ENCODE measurements around the gene FHL3.

The FHL3 gene

DNA sequence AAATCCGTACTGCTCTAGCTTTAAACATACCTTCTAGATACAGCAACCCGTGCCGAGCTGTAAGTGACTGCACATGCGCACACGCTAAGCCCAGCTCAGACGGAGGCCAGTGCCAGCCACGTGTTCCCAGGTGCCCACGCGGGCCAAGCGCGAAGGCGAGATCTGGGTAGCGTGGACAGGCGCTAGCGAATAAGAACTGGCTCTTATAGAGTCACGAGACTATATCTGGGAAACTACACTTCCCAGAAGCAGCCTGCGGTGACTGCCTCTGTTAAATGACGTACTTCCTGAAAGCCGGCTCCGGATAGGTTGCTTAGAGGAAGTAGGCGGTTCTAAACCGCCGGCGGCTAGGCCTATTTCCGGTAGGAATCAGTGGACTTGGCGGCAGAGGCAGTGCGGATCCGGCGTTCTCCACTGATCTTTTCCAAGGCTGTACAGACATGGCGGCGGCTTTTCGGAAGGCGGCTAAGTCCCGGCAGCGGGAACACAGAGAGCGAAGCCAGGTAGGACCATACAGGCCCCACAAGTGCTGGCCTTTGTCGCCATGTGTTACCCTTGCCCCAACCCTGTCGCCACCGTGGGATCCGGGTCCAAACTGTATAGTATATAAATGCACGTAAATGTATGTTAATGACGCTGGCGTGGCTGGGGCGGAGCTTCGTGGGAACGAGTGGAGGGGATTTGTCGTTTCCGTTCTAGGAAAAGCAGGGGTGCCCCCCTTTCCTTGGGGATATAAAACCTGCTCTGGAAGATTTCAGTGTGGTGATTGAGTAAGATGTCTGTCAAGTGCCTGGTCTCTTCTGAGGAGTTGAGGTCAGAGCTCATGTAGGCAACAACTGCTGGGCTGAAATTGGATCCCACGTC is 7.3 kb upstream of the FHL3 start, which contains the start of gene UTP11:
Gene UTP11 (plus strand): TSS at position 372 of the 864 bp plus-strand sequence. CDS start 69 bp downstream, at position 441.
- peak; percentile 97 for DNase-seq

DNA sequence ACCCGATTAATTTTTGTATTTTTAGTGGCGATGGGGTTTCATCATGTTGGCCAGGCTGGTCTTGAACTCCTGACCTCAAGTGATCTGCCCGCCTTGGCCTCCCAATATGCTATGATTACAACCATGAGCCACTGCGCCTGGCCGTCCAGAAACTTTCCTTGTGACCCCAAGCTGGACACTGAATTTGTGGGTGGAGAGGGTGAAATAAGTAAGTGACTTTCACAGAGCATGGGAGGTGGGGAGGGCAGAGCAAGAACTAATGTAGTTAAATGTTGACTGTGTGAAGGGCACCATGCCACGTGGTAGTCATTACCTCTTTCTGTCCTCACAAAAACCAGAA is 4.5 kb upstream of the FHL3 start:
- no peak for DNase-seq

DNA sequence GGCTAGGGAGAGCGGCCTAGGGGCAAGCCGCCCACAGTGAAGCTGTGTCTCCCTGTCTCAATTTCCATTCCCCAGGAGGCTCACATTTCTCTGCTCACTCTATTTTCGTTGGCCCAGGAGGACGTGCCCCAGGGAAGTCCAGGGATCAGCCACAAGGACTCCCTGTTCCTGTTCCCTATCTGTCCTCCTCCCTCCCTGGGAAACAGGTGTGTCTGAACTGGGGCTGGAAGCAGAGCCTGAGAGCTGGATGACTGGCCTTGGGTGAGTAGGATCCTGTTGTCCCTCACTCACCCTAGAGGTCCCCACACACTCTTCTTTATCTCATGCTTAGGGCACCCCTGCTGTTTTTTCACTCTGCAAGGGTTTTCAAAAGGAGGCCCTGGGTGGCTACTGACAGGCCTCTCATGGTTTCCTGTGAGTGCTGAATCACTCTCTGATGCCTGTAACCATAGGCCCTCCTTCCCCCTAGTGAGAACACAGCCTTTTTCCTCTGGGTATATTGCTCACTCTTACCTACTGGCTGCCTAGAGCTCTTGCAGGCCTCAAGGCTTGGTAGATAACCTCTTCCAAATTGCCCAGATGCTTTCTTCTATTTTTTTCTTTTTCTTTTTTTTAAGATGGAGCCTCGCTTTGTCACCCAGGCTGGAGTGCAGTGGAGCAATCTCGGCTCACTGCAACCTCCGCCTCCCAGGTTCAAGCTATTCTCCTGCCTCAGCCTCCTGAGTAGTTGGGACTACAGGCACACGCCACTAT is 4.0 kb upstream of the FHL3 start:
- DNase-seq: no peak

DNA sequence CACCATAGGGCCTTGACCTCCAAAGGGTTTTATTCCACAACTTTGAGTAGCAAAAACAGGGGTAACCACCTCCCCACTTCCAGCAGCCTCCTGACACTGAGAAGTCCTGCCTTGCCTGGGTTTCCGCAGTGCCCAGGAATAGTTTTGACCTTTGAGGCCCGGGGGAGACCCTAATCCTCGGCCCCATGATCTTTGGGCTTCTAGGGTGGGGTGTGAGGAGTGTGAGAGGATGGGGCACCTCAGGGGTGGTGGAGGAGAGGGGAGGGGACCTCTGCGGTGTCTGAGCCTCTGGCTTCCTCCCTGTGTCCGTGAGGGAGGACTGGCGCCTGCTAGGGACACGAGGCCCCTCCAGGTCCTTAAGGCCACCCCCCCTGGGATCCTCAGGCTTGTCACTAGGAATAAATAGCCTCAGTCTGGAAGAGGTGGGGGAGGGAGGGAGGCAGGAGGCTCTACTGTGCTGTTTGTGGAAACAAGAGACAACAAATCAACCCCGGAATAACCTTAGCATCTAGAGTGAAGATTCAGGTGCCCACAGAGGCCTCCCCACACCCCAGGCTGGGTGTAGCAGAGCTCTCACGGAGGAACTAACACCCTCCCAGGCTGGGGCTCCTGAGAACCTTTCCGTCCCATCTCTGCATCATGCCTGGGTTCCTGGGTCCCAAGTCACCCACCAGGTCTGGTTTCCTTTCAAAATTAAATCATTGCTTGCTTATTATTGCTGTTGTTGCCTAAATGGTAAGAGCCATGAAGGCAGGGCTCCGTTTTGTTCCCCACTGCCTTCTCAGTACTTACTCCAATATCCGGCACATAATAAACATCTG is 904 bp upstream of the FHL3 start:
- no peak for DNase-seq

DNA sequence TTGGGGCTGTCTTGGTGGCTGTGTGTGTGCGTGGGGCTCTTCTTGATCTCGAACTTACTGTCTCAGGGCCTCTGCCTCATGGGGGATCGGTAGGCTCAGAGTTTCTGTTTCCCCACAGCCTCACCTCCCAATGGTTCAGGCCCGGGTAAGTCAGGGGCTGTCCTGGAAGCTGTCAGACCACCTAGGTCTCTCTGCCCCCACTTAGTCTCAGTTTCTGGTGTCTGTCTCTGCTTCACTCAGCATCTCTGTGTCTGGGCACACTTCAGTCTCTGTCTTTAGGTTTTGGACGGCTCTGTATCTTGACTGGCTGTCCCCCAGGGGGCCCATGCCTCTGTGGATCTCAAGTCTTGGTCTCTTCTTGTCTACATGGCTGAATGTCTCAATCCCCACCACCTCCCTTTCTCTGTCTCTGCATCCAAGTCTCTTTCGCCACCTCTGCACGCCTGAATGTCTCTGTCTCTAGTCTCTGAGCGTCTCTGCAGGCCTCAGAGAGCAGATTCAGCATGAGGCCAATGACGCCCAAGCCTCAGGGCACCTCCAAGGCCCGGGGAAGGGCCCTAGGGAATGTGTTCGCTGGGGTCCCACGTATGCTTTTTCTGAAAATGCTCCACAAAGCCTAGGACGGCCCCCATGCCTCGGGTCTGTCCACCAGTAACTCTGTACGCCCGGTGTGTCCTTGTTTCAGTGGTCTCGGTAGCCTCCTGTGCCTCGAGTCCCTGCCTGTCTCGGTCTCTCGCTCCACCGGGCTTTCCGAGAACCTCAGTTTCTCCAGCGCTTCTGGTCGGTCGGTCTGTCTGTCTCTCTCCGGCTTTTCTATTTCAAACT is 818 bp downstream of the FHL3 start:
- DNase-seq: no peak

DNA sequence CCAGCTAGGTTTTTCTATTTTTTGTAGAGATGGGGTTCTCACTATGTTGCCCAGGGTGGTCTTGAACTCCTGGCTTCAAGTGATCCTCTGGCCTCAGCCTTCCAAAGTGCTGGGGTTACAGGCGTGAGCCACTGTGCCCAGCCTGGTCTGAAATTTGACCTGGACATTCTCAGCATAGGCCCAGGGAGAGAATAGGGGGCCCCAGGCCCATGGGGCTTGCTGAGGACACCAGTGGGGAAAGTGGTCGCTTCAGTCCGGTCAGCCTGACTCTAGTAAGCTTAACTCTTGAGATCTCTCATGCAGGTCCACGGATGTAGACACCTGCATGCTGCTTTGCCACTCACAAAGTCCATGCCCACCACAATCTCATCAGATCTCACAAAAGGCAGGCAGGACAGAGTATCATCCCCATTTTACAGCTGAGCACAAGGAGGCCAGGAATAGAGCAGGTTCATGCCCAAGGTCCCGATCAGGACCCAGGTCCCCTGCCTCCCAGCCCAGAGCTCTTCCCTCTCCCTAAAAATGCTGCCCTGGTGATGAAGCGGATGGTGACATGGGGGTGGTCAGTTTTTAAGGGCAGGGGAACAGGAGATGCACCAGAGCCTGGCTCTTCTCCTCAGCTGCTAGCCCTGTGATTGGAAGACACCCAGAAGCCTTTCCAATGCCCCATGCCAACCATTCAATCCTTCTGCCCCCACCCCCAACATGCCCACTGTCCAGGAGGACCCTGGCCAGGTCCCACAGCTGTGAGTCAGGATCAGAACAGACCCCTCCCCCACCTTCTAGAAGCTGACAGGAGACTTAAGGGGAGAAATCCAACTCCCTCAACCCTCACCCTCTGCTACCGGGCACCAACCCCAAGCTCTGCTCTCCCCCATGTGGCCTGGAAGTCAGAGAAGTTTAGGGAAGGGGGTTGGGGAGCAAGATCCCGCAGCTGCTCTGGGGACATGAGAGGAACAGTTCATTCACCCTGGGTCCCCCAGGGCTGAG is 1.8 kb downstream of the FHL3 start:
- no peak for DNase-seq

DNA sequence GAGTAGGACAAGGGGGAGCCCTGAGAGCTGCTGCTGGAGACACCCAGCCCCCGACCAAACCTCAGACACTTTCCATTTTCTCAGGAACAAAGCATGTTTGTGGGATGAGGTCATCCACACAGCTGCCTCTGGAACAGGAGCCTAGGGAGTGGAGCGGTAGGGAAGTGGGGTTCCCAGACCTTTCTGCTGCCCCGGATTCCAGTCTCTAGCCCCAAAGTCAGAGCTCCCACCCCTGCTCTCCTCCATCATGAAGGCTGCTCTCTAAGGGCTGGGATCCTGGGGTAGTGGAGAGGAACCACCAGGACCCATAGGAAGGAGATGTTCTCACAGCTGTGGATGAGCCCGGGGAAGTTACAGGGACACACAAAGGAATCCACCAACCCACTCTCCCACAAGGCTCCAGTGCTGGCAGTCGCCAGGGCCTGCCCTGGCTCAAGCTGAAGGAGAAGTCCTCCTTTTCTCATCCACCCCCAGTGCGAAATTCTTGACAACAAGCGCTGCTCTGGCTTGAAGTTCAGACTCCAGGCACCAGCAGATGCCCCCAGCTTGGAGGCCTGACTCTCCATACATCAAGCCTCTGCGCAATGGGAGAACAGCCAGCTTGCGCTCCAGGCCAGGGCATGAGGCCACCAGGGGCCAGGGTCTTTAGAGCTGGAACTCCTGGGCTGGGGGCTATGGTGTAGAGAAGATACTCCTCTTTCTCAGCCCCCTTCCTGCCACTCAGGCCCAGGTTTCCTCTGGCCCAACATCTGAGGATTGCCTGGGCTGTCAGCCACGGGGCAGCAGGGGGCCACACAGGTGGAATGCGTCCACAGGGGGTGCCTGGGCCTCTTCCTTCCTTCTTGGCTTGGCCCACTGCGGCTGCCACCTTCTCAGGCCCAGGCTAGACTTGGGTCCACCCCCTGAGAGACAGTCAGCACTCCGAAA is 4.5 kb downstream of the FHL3 start:
- DNase-seq: no peak

DNA sequence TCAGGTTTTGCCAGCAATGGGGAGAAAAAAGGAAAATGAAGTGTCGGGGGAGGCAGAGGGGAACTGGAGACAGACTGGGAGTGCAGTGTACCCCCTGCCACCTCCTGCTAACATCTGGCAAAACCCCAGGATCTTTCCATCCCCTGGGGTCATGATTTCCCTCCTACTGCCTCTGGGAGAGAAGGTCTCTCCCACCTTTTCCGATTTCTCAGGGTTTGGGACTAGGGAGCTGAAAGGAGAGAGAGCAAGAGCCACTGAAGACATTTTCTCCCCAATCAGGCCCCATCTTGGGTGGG is 5.1 kb downstream of the FHL3 start:
- no peak for DNase-seq

DNA sequence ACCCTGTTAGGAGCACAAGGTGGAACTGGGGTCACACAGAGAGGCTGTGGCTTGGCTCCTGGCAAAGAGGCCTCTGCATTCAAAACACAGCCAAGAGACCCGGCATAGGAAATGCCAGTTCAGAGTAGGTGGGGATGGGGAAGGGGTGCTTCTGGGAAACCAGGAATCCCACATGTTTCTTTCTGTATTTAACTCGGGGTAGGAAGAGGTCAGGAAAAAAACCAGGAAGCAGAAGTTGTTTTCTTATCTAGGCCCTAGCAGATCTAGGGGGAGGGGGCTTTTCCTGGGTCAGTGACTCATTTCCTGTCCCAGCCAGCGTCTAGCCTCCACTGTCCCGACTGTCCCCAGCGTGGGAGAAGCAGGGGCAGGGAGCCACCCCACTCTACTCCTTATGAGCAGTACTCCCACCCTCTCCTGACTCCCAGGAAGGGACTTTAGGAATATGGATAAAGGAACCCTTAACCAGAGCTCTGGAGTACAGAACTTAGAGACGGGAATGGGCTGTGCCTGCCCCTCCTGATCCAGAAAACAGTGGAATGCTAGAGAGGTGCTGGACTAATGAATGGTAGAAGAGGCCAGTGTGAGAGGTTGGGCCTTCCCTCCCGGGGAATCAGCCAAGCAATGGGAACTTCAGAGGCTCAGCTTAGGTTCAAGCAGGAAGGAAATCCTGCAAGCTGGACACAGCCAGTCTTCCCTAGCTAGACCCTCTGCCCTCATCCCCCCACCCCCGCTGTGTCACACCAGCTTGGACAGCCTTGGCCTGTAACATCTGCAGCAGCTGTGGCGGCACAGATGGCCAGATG is 5.7 kb downstream of the FHL3 start:
- DNase-seq: no peak

DNA sequence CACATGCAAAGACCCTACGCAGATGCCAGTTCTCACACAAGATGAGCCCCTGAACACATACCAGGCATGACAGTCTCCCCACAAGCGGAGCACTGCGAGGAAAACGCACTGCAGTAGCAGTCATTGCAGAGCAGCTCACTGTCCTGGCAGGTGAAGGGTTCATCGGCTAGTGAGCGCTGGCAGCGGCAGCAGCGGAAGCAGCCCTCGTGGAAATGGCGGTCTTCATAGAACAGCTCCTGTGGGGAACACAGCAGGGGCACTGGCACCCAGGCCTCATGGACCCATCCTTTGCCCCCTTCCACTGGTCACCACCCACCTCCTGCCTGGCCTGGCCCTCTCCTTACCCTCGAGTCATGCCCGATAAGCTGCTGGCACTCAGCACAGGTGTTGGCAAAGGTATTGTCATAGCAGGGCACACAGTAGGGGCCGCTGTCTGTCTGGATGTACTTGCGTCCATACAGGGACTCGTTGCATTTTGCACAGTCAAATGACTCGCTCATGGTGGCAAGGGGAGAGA is 6.3 kb downstream of the FHL3 start:
- no peak for DNase-seq

DNA sequence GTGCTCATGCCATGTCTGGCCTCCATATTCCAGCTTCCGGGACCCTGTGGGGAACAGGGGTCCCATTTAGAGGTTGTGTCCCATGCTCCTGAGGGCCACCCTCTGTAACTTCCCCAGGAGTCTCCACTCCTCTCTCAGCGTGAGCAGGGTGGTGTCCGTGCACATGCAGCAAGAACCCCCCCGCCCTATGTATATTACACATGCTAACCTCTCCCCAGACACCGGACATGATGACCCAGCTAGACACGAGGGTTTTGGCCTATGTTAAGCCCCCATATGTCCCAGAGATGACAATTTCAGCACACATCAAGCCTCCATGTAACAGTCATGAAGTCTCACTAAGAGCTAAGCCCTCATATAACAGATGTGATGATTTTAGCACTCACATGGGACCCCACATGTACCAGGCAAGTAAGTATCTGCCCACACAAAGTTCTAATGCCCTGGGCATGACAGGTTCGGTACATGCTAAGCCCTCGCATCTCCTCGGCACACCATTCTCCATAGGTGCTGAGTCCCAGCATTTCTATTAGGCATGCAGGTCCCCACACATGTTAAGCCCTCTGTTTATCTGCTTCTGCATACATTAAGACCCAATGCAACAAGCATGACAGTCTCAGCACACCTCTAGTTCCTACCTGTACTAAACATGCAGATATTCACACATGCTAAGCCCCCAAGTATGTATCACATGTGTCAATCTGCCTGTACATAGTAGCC is 7.1 kb downstream of the FHL3 start:
- no peak for DNase-seq

DNA sequence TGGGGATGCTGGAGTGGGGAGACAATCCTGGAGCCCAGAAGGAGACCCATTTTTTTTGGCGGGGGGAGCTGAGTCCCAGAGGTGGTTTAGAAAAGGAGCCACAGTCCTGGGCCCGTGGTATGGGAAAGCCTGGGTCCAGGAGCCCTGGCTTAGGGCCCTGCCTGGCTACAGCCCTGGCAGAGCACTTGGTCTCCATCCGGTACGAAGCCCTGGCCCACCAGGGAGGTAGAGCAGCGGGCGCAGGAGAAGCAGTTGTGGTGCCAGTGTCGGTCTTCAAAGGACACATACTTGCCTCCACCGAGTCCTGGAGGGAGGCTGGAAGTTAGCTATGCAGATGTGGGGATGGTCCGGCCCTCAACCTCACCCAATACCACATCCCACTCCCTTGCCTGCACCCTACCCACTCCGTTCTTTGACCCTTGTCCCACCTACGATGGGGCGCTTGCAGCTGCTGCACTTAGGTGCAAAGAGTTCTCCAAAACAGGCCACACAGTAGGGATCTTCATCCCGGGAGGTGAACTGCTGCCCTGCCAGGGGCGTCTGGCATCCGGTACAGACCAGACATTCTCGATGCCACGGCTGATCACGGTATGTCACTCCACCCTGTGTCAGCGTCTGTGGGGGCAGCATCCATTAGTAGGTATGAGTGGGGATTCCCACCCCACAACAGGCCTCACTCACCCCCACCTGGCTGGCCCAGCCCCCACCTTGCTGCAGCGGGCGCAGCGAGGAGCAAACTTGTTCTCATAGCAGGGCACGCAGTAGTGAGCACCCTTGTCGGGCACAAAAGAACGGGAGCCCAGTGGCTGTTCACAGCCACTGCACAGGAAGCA is 7.8 kb downstream of the FHL3 start:
- no peak for DNase-seq

DNA sequence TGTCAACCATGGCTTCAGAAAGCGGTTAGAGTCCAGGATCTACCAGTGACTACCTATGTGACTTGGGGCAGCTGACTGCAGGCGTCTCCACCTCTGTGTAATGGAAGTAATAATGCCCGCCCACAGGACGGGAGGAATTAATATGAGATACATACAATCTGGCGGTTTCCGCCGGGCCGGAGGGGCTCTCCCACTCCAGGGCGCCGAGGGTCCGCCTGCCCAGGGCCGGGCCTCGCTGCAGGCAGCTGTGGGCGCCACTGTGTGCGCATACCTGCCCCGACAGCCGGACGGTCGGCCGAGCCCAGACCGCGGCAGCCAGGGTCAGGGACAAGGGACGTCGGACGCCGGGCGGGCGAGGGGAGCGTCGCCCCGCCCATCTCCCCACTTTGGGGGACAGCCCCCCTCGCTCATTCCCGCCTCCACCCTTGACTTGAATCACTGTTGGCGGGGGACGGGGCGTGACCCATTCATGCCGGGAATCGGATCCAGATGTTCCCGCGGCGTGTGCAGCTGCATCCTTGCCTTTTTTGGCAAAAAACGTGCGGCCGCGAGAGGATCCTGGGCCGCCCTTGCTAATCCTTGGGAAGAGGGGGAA is 9.5 kb downstream of the FHL3 start:
- DNase-seq: peak; percentile 59

DNA sequence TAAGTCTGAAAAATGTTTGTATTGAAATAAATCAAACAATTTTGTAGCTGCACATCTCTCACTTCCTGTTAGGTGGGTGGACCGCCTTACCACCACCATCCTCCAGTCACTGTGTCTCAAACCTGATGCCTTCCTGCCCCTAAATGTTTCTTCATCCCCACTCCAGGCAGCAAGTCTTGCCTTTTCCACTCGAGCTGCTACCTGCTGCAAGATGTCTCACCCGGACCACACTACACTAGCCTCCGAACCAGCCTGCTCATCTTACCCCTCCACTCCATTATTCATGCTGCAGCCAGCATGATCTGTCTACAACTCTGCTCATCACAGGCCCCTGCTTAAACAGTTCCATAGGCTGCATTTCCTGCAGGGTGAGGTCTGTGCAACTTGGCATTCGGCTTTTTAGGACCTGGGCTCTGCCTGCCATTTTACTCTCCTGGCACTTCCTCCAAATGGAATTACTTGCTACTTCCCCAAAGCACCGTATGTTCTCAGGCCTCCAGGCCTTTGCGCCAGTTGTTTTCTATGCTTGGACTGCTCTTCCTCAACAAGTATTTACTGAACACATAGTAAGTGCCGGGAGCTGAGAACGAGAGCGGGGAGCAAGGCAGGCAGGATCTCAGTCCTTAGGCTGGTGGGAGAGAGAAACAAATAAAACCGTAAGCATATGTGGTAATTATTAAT is 10.3 kb downstream of the FHL3 start:
- no peak for DNase-seq

DNA sequence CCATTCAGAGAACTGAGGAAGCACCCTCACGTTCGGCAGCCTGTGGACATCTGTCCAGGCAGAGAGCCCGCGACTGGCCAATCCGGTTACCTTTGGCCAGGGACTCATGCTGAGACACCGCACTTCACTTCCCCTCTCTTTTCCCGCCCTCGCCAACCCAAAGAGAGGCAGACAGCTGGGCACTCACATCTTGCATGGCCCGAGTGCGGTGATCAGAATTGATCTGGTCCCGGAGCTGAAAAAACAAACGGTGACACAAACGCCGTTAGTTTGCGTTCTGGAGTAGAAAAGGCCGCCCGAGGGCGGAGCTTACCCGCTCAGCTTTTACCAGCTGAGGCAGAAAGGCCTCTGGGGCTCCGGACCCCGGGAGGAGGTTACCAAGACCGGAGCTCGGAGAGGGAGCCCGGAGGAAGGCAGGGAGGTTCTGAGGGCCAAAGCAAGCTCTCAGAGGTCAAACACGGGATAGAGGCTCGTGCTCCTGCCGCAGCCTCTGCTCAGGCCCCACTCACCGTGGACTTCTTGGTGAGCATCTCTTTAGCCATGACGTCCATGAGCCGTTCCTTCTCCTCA is 15.9 kb downstream of the FHL3 start:
- no peak for DNase-seq

DNA sequence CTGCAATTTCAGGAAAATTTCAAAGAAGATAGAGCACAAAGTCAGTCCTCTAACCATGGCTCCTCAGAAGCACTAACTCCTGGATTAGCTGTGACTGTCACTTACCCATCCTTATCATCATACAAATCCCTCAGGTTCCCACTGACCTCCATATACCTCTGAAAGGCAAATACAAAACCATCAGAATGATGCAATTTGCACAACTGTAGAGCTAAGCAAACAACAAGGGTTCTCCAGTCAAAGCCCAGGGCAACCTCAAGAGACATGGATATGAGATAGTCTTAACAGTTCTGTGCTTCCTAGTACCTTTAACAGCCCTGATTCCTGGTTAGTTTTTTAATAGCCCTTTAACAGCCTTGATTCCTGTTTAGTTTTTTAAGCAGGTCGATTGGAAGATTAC is 17.6 kb downstream of the FHL3 start:
- DNase-seq: no peak
